Caco-2 (cell line): ENCODE data around the gene ALDH7A1. TPM values are rescaled to one million over a fixed set of nuclear protein-coding genes. Genes with fewer than 3 reads are reported as not detected.

Experiments
- BruUV-seq: library from RNA; stranded (reverse); fragments of 400-500 nt; replicated peaks from 2 replicates; lab custom pipeline; 2021; lab: Mats Ljungman, UMichigan
- CTCF ChIA-PET: fragments of 300-600 bp; sonication (Branson Sonifier 250); formaldehyde crosslinking; loops from one replicate; lab custom pipeline; 2022; ENCODE audit warnings: antibody characterized with exemption; lab: Charles Lee
- POLR2A ChIA-PET: fragments of 300-600 bp; sonication (Branson Sonifier 250); formaldehyde crosslinking; loops from one replicate; lab custom pipeline; 2022; ENCODE audit warnings: antibody characterized with exemption; lab: Charles Lee
- DNase-seq, 2 experiments: peaks; one replicate each; pipeline versions ENCODE4 v3.0.0 to v3.0.0-alpha.2; 2020 to 2022
- H3K27me3 ChIP-seq: replicated peaks from 2 replicates; pipeline ENCODE4 v1.6.0; 2011; ENCODE audit warnings: low read length; ENCODE audit not compliant: control insufficient read depth, insufficient read depth
- H3K36me3 ChIP-seq: 2 replicates; pipeline ENCODE4 v1.5.1; 2011; ENCODE audit warnings: low read length; ENCODE audit not compliant: control insufficient read depth, insufficient read depth
- H3K4me1 ChIP-seq: fragments of 250-450 bp; sonication (Bioruptor Pico); 2 replicates; pipeline ENCODE4 v1.5.1; 2020; ENCODE audit warnings: mild to moderate bottlenecking
- H3K4me3 ChIP-seq: 2 replicates; pipeline ENCODE4 v1.5.1; 2011; ENCODE audit warnings: low read depth, mild to moderate bottlenecking, control low read depth, low read length
- H3K9me3 ChIP-seq: fragments of 250-450 bp; sonication (Bioruptor Pico); 2 replicates; pipeline ENCODE4 v1.5.1; 2020; ENCODE audit warnings: mild to moderate bottlenecking, moderate library complexity
- H3K27ac Mint-ChIP-seq: one replicate; pipeline ENCODE4 v1.8.0; 2022; ENCODE audit warnings: mixed read lengths; ENCODE audit not compliant: unreplicated experiment
- H3K27me3 Mint-ChIP-seq: one replicate; pipeline ENCODE4 v1.8.0; 2022; ENCODE audit warnings: mixed read lengths; ENCODE audit not compliant: insufficient read depth, unreplicated experiment
- H3K36me3 Mint-ChIP-seq: one replicate; pipeline ENCODE4 v1.8.0; 2022; ENCODE audit warnings: mild to moderate bottlenecking, mixed read lengths; ENCODE audit not compliant: insufficient read depth, unreplicated experiment
- H3K4me1 Mint-ChIP-seq: one replicate; pipeline ENCODE4 v1.8.0; 2022; ENCODE audit warnings: low read depth, mixed read lengths; ENCODE audit not compliant: unreplicated experiment
- H3K4me3 Mint-ChIP-seq: one replicate; pipeline ENCODE4 v1.8.0; 2022; ENCODE audit warnings: mild to moderate bottlenecking, moderate library complexity, mixed read lengths; ENCODE audit not compliant: unreplicated experiment
- H3K9me3 Mint-ChIP-seq: one replicate; pipeline ENCODE4 v1.8.0; 2022; ENCODE audit warnings: mixed read lengths; ENCODE audit not compliant: unreplicated experiment
- CTCF ChIP-seq, 2 experiments: fragments of 200-600 bp in 1 of 2; IDR thresholded peaks; 1 replicate in 1 of 2; 2 replicates in 1 of 2; pipeline versions ENCODE4 v1.5.1 to v1.8.0; 2011 to 2022; ENCODE audit warnings: antibody characterized with exemption in 1 of 2, control low read depth in 1 of 2, inconsistent platforms in 1 of 2, low read depth in 1 of 2, low read length in 1 of 2, mild to moderate bottlenecking in 1 of 2, moderate library complexity in 1 of 2; ENCODE audit not compliant: insufficient read depth in 1 of 2, severe bottlenecking in 1 of 2, unreplicated experiment in 1 of 2
- intact Hi-C: fragments of 100-400 bp; cut with micrococcal nuclease; formaldehyde crosslinking; loops from one replicate; pipeline ENCODE4 v1.10.0; 2022; ENCODE audit not compliant: unreplicated experiment
- total RNA-seq: library from RNA; stranded (reverse); gene quantifications from 2 replicates; pipeline ENCODE4 v1.2.3, GENCODE V29; 2022

Gene ALDH7A1
- total RNA-seq, 1 experiment from 2014 or later = 204 TPM

DNA sequence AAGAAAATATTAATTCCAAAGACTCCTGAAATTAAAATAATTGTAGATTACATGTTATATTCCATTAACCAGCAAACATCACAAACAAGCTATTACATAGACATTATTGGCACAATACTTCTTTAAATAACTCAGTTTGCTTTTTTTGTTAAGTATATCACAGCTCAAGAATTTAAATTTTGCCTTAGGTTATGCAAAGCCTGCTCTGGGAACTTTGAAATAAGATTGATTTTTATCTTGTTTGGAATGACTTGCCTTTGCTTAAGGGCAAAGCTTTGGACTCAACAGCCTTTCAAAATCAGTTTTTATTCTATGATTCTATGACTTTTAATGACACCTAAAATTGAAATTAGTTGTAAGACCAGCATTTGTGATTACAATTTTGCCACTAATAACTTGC lies 78.2 kb downstream of the ALDH7A1 start:
- Histone ChIP-seq H3K4me1 (peaks cover 12% of the 10 kb centered on the region), H3K4me3 (no peak overlapping the region), H3K36me3 (no peaks in the 10 kb centered on the region), H3K9me3 (no peaks in the 10 kb centered on the region), H3K27me3 (no peaks in the 10 kb centered on the region)
- intact Hi-C loops = no loop called here
- H3K36me3 Mint-ChIP-seq = no peaks in the 10 kb centered on the region
- DNase-seq = no peak
- H3K27me3 Mint-ChIP-seq = no peaks in the 10 kb centered on the region
- no peak overlapping the region for H3K4me3 Mint-ChIP-seq
- H3K4me1 Mint-ChIP-seq = peaks cover 24% of the 10 kb centered on the region
- no TSS peak for BruUV-seq
- ChIA-PET POLR2A (no interaction called here), CTCF (no interaction called here)
- TF ChIP-seq CTCF (IDR thresholded peaks at IDR 0.05; ENCODE audit: insufficient read depth in 1 of 2, low read depth in 1 of 2, low read length in 1 of 2, severe bottlenecking in 1 of 2, unreplicated experiment in 1 of 2) = no peak
- H3K27ac Mint-ChIP-seq = no peak overlapping the region
- no peaks in the 10 kb centered on the region for H3K9me3 Mint-ChIP-seq

GRCh38 chr5:126516133-126516532 lies 78.9 kb downstream of the ALDH7A1 start:
- intact Hi-C loops = no loop called here

DNA sequence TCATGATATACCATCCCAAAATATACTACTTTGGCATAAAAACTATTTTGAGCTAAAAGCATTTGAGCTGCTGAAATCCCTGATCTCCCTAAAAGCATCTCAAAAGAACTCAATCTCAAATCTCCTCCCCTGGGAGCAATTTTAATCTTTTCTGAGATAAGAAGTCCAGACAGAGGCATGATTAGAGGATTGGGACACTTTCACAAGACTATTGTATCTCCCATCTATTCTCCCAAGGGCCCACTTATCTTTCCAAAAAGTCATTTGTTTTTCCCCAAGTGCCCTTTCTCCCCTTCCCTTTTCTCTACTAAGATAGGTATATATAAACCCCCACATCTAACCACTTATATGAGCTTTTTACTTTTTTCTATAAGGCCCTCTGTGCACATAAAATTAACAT lies 79.7 kb downstream of the ALDH7A1 start:
- Histone ChIP-seq H3K27me3 (no peaks in the 10 kb centered on the region), H3K4me3 (no peak overlapping the region), H3K36me3 (no peaks in the 10 kb centered on the region), H3K4me1 (peaks cover 12% of the 10 kb centered on the region), H3K9me3 (no peaks in the 10 kb centered on the region)
- H3K4me3 Mint-ChIP-seq = no peak overlapping the region
- no TSS peak for BruUV-seq
- no peaks in the 10 kb centered on the region for H3K27me3 Mint-ChIP-seq
- H3K36me3 Mint-ChIP-seq = no peaks in the 10 kb centered on the region
- no peak for TF ChIP-seq CTCF (IDR thresholded peaks at IDR 0.05; ENCODE audit: insufficient read depth in 1 of 2, low read depth in 1 of 2, low read length in 1 of 2, severe bottlenecking in 1 of 2, unreplicated experiment in 1 of 2)
- peaks cover 22% of the 10 kb centered on the region for H3K4me1 Mint-ChIP-seq
- intact Hi-C loops = no loop called here
- no peak overlapping the region for H3K27ac Mint-ChIP-seq
- CTCF ChIA-PET = no interaction called here
- no peak for DNase-seq
- POLR2A ChIA-PET = no interaction called here
- no peaks in the 10 kb centered on the region for H3K9me3 Mint-ChIP-seq

More at GRCh38 chr5:126516133-126516532, 78.9 kb downstream of the ALDH7A1 start:
- Histone ChIP-seq H3K4me1 (peaks cover 12% of the 10 kb centered on the region), H3K4me3 (no peak overlapping the region), H3K27me3 (no peaks in the 10 kb centered on the region), H3K36me3 (no peaks in the 10 kb centered on the region), H3K9me3 (no peaks in the 10 kb centered on the region)
- Mint-ChIP-seq H3K27ac (no peak overlapping the region), H3K4me3 (no peak overlapping the region), H3K27me3 (no peaks in the 10 kb centered on the region), H3K4me1 (peaks cover 24% of the 10 kb centered on the region), H3K9me3 (no peaks in the 10 kb centered on the region), H3K36me3 (no peaks in the 10 kb centered on the region)
- no TSS peak for BruUV-seq
- no peak for TF ChIP-seq CTCF (IDR thresholded peaks at IDR 0.05; ENCODE audit: insufficient read depth in 1 of 2, low read depth in 1 of 2, low read length in 1 of 2, severe bottlenecking in 1 of 2, unreplicated experiment in 1 of 2)
- ChIA-PET CTCF (no interaction called here), POLR2A (no interaction called here)
- no peak for DNase-seq
